Smooth muscle cell (in vitro differentiated cells): ENCODE results near the gene WNT16. TPM values are rescaled to one million over a fixed set of nuclear protein-coding genes. Genes with fewer than 3 reads are reported as not detected.

Source experiments
- DNase-seq: peaks from one replicate; lab custom pipeline; 2025; ENCODE audit not compliant: unreplicated experiment; lab: John Stamatoyannopoulos, UW
- H2AFZ ChIP-seq: fragments of 200-600 bp; sonication (generic); 2 replicates; pipeline ENCODE4 v1.6.0; 2016; ENCODE audit warnings: antibody characterized with exemption, low read depth, mild to moderate bottlenecking
- H3F3A ChIP-seq: fragments of 200-600 bp; sonication (generic); 2 replicates; pipeline ENCODE4 v1.6.0; 2017; ENCODE audit warnings: antibody characterized with exemption, low read depth
- H3K27ac ChIP-seq: fragments of 200-600 bp; sonication (generic); 2 replicates; pipeline ENCODE4 v1.5.1; 2016; ENCODE audit warnings: low read depth, mild to moderate bottlenecking
- H3K27me3 ChIP-seq: fragments of 200-600 bp; sonication (generic); 2 replicates; pipeline ENCODE4 v1.6.1; 2016; ENCODE audit warnings: low read depth, mild to moderate bottlenecking
- H3K36me3 ChIP-seq: fragments of 200-600 bp; sonication (generic); 2 replicates; pipeline ENCODE4 v1.5.1; 2016; ENCODE audit warnings: low read depth
- H3K4me1 ChIP-seq: fragments of 200-600 bp; sonication (generic); 2 replicates; pipeline ENCODE4 v1.5.1; 2016; ENCODE audit warnings: low read depth
- H3K4me2 ChIP-seq: fragments of 200-600 bp; sonication (generic); 2 replicates; pipeline ENCODE4 v1.6.0; 2016; ENCODE audit warnings: mild to moderate bottlenecking
- H3K4me3 ChIP-seq: fragments of 200-600 bp; sonication (generic); 2 replicates; pipeline ENCODE4 v1.5.1; 2016; ENCODE audit warnings: mild to moderate bottlenecking
- H3K79me2 ChIP-seq: fragments of 200-600 bp; sonication (generic); 2 replicates; pipeline ENCODE4 v1.6.0; 2016; ENCODE audit warnings: low read depth, mild to moderate bottlenecking
- H3K9ac ChIP-seq: fragments of 200-600 bp; sonication (generic); 2 replicates; pipeline ENCODE4 v1.6.0; 2016; ENCODE audit warnings: low read depth
- H3K9me3 ChIP-seq: fragments of 200-600 bp; sonication (generic); replicated peaks from 2 replicates; pipeline ENCODE4 v1.5.1; 2016; ENCODE audit warnings: low read depth
- H4K20me1 ChIP-seq: fragments of 200-600 bp; sonication (generic); 2 replicates; pipeline ENCODE4 v1.6.0; 2016; ENCODE audit warnings: low read depth
- WGBS: methylation state at CpG from one replicate; pipeline ENCODE4 v1.1.7; 2016; ENCODE audit warnings: low lambda C conversion rate; 5-methylcytosine and 5-hydroxymethylcytosine counted together
- polyA plus RNA-seq: library from polyadenylated mRNA; unstranded; fragments of >200 nt; fragmentation: Nextera tagmentation; extraction: Ambion mirVana; gene quantifications from 2 replicates; pipeline ENCODE4 v1.2.1, GENCODE V29; 2016
- total RNA-seq: library from RNA; depleted of rRNA; stranded (reverse); fragments of >200 nt; gene quantifications from 2 replicates; pipeline ENCODE4 v1.2.3, GENCODE V29; 2014
- TF ChIP-seq, protein P1 (sequence below): fragments of 200-600 bp; sonication (generic); IDR thresholded peaks from 2 replicates; pipeline ENCODE4 v1.5.1; 2017; ENCODE audit warnings: borderline replicate concordance, mild to moderate bottlenecking, antibody characterized with exemption; ENCODE audit not compliant: insufficient read depth, poor library complexity, severe bottlenecking

WNT16 gene
- total and polyA plus RNA-seq, 2 experiments from 2014 or later = 0.08 TPM; not detected in 1

DNA sequence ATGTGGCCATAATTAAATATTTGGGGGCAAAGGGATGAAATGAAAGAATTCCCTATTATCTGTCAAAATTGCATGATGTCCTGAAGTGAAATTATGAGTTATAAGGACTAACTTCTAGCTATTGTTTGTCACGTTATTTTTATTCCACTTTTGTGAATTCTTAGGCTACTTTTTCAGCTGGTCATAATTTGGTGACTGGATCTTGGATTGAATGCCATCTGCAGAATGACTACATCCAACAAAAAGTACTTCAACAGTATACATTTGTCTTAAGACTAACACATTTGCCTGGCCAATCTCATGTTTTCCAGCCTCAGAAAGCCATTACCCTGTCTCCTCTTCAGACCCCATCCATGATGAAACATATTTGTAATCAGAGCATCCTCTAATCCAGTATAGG is 48.1 kb upstream of the WNT16 start:
- H2AFZ ChIP-seq = no peak overlapping the region
- H3K27ac ChIP-seq = no peak overlapping the region
- no peaks in the 10 kb centered on the region for H3K9me3 ChIP-seq
- H3K79me2 ChIP-seq = no peaks in the 10 kb centered on the region
- H3K4me2 ChIP-seq = no peak overlapping the region
- no peaks in the 10 kb centered on the region for H3K36me3 ChIP-seq
- 84% methylated on average over 1 of the region's 1 CpG for WGBS
- H3F3A ChIP-seq = peaks cover 3% of the 10 kb centered on the region
- no peak for DNase-seq
- TF ChIP-seq, protein P1, sequence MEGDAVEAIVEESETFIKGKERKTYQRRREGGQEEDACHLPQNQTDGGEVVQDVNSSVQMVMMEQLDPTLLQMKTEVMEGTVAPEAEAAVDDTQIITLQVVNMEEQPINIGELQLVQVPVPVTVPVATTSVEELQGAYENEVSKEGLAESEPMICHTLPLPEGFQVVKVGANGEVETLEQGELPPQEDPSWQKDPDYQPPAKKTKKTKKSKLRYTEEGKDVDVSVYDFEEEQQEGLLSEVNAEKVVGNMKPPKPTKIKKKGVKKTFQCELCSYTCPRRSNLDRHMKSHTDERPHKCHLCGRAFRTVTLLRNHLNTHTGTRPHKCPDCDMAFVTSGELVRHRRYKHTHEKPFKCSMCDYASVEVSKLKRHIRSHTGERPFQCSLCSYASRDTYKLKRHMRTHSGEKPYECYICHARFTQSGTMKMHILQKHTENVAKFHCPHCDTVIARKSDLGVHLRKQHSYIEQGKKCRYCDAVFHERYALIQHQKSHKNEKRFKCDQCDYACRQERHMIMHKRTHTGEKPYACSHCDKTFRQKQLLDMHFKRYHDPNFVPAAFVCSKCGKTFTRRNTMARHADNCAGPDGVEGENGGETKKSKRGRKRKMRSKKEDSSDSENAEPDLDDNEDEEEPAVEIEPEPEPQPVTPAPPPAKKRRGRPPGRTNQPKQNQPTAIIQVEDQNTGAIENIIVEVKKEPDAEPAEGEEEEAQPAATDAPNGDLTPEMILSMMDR = no peak
- no peak overlapping the region for H3K4me3 ChIP-seq
- peaks cover 9% of the 10 kb centered on the region for H3K4me1 ChIP-seq
- H3K27me3 ChIP-seq = no peaks in the 10 kb centered on the region
- no peak overlapping the region for H3K9ac ChIP-seq
- H4K20me1 ChIP-seq = no peaks in the 10 kb centered on the region

DNA sequence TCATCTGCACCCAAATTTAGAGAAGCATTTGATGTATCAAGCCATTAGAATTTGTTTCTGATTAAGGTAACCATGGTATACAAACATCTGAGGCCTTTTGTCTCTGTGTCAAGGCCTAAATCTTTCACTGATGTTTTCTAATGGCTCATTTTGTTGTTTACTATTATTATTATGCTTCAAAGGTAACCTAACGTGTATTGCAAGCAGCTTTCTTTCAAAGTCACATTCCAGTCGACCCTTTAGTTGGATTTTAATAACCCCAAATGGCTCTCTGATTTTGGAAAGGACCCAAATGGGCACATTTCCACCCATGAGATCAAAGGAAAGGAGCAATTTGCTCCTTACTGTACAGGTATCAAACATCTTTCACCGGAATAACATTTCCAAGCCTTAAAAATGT is 46.7 kb upstream of the WNT16 start:
- Histone ChIP-seq H3K4me3 (no peak overlapping the region), H3K27ac (no peak overlapping the region), H4K20me1 (no peaks in the 10 kb centered on the region), H3F3A (peaks cover 3% of the 10 kb centered on the region), H3K9ac (no peak overlapping the region), H3K36me3 (no peaks in the 10 kb centered on the region), H3K4me2 (no peak overlapping the region), H2AFZ (no peak overlapping the region), H3K9me3 (no peaks in the 10 kb centered on the region), H3K79me2 (no peaks in the 10 kb centered on the region), H3K4me1 (peaks cover 9% of the 10 kb centered on the region), H3K27me3 (no peaks in the 10 kb centered on the region)
- TF ChIP-seq, protein P1 = no peak
- WGBS = 92% methylated on average over 3 of the region's 3 CpGs
- DNase-seq = no peak

DNA sequence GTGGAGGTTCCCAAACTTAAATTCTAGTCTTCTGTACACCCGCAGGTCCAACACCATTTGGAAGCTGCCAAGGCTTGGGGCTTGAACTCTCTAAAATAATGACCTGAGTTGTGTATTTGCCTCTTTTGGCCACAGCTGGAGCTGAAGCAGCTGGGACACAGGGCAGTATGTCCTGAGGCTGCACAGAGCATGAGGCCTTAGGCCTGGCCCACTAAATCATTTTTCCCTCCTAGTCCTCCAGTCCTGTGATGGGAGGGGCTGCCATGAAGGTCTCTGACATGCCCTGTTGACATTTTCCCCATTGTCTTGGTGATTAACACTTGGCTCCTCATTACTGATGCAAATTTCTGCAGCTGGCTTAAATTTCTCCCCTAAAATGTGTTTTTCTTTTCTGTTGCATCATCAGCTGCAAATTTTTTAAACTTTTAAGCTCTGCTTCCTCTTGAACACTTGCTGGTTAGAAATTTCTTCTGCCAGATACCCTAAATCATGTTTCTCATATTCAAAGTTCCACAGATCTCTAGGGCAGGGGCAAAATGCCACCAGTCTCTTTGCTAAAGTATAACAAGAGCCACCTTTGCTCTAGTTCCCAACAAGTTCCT is 43.6 kb upstream of the WNT16 start:
- H3K27me3 ChIP-seq = no peaks in the 10 kb centered on the region
- H3F3A ChIP-seq = no peaks in the 10 kb centered on the region
- TF ChIP-seq, protein P1 = no peak
- no peak overlapping the region for H3K4me2 ChIP-seq
- H3K79me2 ChIP-seq = no peaks in the 10 kb centered on the region
- H3K27ac ChIP-seq = no peak overlapping the region
- no peaks in the 10 kb centered on the region for H3K4me1 ChIP-seq
- no peaks in the 10 kb centered on the region for H3K36me3 ChIP-seq
- no peak for DNase-seq
- whole genome bisulfite sequencing = 100% methylated on average over 1 of the region's 1 CpG
- H2AFZ ChIP-seq = no peak overlapping the region
- H3K9me3 ChIP-seq = no peaks in the 10 kb centered on the region
- no peaks in the 10 kb centered on the region for H4K20me1 ChIP-seq
- H3K4me3 ChIP-seq = no peak overlapping the region
- no peak overlapping the region for H3K9ac ChIP-seq

DNA sequence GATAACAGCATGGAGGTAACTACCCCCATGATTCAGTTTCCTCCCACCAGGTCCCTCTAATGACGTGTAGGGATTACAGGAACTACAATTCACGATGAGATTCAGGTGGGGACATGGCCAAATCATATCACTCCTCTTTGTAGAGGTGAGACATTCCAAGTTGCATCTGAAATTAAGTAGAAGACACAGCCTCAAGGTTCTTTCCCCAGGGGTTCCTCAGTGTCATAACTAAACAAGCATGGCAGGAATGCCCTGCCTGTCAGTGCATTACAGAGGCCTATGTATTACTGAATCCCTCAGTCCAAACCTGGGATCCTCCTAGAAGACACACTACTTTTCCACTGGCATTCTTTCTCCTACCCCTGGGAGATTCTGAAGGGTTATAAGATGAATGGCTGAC is 42.6 kb upstream of the WNT16 start:
- no peak overlapping the region for H3K27ac ChIP-seq
- 84% methylated on average over 2 of the region's 2 CpGs for WGBS
- no peak overlapping the region for H2AFZ ChIP-seq

More for the DNA sequence above, 42.6 kb upstream of the WNT16 start:
- TF ChIP-seq, protein P1 = no peak
- H4K20me1 ChIP-seq = no peaks in the 10 kb centered on the region
- no peaks in the 10 kb centered on the region for H3K9me3 ChIP-seq
- H3K4me3 ChIP-seq = no peak overlapping the region
- DNase-seq = no peak
- H3K4me2 ChIP-seq = no peak overlapping the region
- no peak overlapping the region for H3K9ac ChIP-seq
- H3K27me3 ChIP-seq = no peaks in the 10 kb centered on the region
- H3K36me3 ChIP-seq = no peaks in the 10 kb centered on the region
- no peaks in the 10 kb centered on the region for H3K4me1 ChIP-seq
- H3K79me2 ChIP-seq = no peaks in the 10 kb centered on the region
- no peaks in the 10 kb centered on the region for H3F3A ChIP-seq
